Measurements from ENCODE around the gene SCD.

DNA sequence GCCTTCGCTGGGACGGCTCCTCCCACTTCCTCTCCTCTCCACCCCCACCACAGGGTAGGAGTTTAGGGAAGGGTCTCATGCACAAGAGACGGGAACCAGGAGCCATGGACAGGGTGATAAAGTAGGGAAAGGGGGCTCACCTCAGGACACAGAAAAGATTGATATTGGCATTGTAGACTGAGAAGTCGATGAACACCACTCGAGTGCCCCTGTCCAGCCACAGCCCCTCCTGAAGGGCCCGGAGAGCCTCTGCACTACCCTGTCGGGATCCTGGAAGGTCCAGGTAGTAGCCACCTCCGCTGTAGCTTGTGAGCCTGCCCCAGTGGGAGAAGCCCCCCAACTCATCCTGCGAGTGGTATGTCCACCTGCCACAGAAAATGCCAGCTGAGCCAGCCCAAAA lies 49.8 kb upstream of the SCD start:
- TF ChIP-seq, protein P1, sequence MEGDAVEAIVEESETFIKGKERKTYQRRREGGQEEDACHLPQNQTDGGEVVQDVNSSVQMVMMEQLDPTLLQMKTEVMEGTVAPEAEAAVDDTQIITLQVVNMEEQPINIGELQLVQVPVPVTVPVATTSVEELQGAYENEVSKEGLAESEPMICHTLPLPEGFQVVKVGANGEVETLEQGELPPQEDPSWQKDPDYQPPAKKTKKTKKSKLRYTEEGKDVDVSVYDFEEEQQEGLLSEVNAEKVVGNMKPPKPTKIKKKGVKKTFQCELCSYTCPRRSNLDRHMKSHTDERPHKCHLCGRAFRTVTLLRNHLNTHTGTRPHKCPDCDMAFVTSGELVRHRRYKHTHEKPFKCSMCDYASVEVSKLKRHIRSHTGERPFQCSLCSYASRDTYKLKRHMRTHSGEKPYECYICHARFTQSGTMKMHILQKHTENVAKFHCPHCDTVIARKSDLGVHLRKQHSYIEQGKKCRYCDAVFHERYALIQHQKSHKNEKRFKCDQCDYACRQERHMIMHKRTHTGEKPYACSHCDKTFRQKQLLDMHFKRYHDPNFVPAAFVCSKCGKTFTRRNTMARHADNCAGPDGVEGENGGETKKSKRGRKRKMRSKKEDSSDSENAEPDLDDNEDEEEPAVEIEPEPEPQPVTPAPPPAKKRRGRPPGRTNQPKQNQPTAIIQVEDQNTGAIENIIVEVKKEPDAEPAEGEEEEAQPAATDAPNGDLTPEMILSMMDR (IDR thresholded peaks at IDR 0.05) = no peak
- no peak for TF ChIP-seq POLR2A (IDR thresholded peaks at IDR 0.05)

All from testis (tissue), 2 donors.